ENCODE measurements around the gene BACH2. TPM values are rescaled to one million over a fixed set of nuclear protein-coding genes. Genes with fewer than 3 reads are reported as not detected.

BACH2 gene
- total and polyA plus RNA-seq, 8 donors: 0.19 to 10.8 (median 1.4) TPM; not detected in 1

DNA sequence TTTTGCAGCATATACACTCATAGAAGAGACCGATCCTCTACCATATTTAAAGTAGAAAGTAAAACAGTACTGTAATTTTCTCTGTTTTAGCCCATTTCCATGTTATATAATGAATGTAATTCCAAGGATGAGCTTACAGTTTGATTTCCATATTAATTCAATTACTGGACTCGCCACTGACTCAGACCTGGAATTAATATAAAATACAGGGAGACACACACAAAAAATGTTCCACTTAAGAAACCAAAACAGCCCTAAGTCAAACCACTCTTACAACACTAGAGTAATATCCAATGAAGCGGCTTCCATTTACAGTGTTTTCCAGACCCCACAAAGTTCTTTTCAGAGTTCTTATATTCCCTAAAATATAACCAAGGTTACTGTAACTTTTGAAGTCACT lies 110.6 kb downstream of the BACH2 start:
- intact Hi-C loops (cut with DNase I; ENCODE audit: low total_unique reads): no loop called here
- H3K9me3 ChIP-seq: no peaks in the 10 kb centered on the region

DNA sequence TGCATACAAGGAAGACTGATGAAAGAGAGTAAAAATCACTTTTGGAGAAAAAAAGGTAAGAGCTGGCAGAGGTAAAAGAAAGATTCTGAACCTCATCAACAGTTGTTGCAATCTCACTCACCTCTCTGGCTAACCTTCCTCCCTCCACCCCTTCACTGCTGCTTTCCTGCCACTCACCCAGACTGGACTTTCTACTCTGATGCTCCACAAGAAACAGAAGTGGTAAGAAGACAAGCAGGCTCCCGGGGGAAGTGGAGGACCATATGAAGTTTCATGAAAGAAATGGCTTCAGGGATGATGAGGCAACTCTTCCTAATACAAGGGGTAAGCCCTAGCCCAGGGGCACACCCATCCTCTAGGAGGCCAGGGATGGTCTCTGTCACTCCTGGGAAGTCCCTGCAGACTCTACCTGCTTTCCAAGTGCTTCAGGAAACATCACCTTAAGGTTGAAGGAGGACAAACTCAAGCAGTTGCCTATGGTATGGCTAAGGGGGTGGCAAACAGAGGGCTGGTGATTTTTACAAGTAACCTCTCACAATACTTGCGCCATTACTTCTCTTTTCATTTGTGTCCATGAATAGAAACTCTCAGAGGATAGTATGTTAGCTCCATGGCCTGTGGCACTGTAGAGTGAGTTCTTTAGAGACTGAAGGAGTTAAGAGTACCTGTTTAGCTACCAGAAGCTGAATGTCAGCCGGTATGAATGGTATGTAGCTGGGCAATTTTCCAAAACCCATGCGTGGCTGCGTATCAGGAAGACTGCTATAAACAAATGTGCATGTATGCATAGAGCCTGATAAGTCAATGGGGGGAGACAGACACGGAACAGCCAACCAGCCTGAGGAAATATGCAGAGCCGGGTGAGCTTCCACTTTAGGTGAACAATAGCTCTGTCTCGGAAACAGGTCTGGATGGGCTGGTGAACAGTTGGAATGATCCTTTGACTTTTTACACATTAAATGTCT lies 112.0 kb downstream of the BACH2 start:
- intact Hi-C loops (cut with DNase I; ENCODE audit: low total_unique reads): no loop called here
- peak; percentile 63 to 84 for DNase-seq
- no peaks in the 10 kb centered on the region for H3K9me3 ChIP-seq
- peak in 1 of 3 donors; percentile 46 for TF ChIP-seq POLR2AphosphoS5 (IDR thresholded peaks at IDR 0.05)
- TF ChIP-seq, protein P1, sequence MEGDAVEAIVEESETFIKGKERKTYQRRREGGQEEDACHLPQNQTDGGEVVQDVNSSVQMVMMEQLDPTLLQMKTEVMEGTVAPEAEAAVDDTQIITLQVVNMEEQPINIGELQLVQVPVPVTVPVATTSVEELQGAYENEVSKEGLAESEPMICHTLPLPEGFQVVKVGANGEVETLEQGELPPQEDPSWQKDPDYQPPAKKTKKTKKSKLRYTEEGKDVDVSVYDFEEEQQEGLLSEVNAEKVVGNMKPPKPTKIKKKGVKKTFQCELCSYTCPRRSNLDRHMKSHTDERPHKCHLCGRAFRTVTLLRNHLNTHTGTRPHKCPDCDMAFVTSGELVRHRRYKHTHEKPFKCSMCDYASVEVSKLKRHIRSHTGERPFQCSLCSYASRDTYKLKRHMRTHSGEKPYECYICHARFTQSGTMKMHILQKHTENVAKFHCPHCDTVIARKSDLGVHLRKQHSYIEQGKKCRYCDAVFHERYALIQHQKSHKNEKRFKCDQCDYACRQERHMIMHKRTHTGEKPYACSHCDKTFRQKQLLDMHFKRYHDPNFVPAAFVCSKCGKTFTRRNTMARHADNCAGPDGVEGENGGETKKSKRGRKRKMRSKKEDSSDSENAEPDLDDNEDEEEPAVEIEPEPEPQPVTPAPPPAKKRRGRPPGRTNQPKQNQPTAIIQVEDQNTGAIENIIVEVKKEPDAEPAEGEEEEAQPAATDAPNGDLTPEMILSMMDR (IDR thresholded peaks at IDR 0.05): no peak
- TF ChIP-seq EP300 (IDR thresholded peaks at IDR 0.05): no peak
- no peak for TF ChIP-seq POLR2A (IDR thresholded peaks at IDR 0.05)
- H3K27me3 ChIP-seq: no peaks in the 10 kb centered on the region
- H3K4me1 ChIP-seq: peaks cover 4 to 31% (median 11%) of the 10 kb centered on the region in 4 donors
- H3K36me3 ChIP-seq: no peaks in the 10 kb centered on the region
- no peak overlapping the region for H3K27ac ChIP-seq
- WGBS, 5 donors: 30 to 42% (median 33%) methylated on average over 8 of the region's 8 CpGs
- H3K4me3 ChIP-seq: no peak overlapping the region

More for the DNA sequence above, 110.6 kb downstream of the BACH2 start:
- no peak for DNase-seq
- 97 to 99% (median 99%) methylated on average over 3 of the region's 3 CpGs for WGBS, 5 donors
- Histone ChIP-seq H3K4me3 (no peak overlapping the region), H3K27ac (no peak overlapping the region), H3K27me3 (no peaks in the 10 kb centered on the region), H3K36me3 (no peaks in the 10 kb centered on the region), H3K4me1 (peaks cover 4 to 31% (median 11%) of the 10 kb centered on the region in 4 donors)
- TF ChIP-seq, protein P1 (IDR thresholded peaks at IDR 0.05): no peak
- no peak for TF ChIP-seq POLR2AphosphoS5 (IDR thresholded peaks at IDR 0.05)

DNA sequence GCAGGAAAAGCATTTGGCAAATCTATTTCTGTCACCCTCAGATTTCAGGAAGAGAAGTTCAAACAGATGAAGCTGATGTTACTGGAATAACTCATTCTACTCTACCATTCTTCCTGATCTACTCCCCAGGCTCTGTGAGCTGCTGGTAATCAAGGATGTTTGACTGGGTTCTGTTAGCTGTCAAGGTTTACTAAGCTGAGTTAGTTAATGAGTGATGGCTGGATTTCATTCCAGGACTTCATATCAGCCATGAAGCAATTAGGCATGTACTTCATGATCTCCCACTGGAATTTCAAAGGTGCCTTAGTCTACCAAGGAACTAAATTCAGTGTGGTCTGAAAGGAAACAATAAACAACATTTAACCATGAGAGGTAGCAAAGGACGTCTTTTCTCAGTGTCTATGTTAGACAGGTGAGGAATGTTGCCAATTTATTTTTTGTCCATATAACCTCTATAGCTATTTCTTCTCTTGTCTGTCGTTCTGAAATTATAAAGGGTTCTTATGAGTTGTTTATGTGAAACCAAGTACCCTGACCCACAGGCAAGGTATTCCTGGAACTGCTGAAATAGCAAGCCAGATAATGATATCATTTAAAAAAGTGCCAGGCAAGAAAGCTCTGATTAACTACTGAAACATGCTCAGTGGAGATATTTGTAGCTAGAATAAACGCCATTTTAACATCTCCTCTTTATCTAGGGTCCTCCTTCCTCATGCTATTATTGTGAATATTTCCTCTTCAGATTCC lies 112.9 kb downstream of the BACH2 start:
- DNase-seq: no peak
- no peak overlapping the region for H3K27ac ChIP-seq
- peaks cover 6 to 34% (median 12%) of the 10 kb centered on the region in 4 donors for H3K4me1 ChIP-seq
- TF ChIP-seq EP300 (IDR thresholded peaks at IDR 0.05): no peak
- intact Hi-C loops (cut with DNase I; ENCODE audit: low total_unique reads): no loop called here
- H3K27me3 ChIP-seq: no peaks in the 10 kb centered on the region
- 25 to 44% (median 36%) methylated on average over 3 of the region's 3 CpGs for WGBS, 5 donors
- H3K9me3 ChIP-seq: no peaks in the 10 kb centered on the region
- H3K4me3 ChIP-seq: no peak overlapping the region
- no peaks in the 10 kb centered on the region for H3K36me3 ChIP-seq

DNA sequence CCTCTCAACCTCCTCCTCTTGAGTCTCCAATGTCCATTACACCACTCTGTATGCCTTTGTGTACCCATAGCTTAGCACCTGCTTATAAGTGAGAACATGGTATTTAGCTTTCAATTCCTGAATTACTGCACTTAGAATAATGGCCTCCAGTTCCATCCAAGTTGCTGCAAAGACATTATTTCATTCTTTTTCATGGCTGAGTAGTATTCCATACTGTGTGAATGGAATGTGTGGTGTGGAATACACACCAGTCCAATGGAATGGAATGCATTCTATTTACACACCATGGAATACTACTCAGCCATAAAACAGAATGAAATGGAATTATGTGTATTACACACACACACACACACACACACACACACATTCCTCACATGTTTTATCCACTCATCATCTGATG lies 116.1 kb downstream of the BACH2 start:
- Histone ChIP-seq H3K27ac (no peak overlapping the region), H3K9me3 (no peaks in the 10 kb centered on the region), H3K27me3 (no peaks in the 10 kb centered on the region), H3K36me3 (no peaks in the 10 kb centered on the region), H3K4me1 (peaks cover 10 to 37% (median 26%) of the 10 kb centered on the region in 4 donors), H3K4me3 (no peak overlapping the region)
- TF ChIP-seq POLR2AphosphoS5 (IDR thresholded peaks at IDR 0.05) (no peak), POLR2A (IDR thresholded peaks at IDR 0.05) (no peak), EP300 (IDR thresholded peaks at IDR 0.05) (no peak)
- TF ChIP-seq, protein P1 (IDR thresholded peaks at IDR 0.05): no peak
- DNase-seq: no peak
- intact Hi-C loops (cut with DNase I; ENCODE audit: low total_unique reads): no loop called here

All from stomach (tissue), 9 donors.